Daoy (cell line): Measurements from ENCODE around the gene ARPC5L. TPM values are rescaled to one million over a fixed set of nuclear protein-coding genes. Genes with fewer than 3 reads are reported as not detected.
"Not testable (repeated sequence)": the region's sequence is repeated elsewhere in the genome, so short reads cannot be mapped to it uniquely, and the experiment has no call there.

Experiments used
- DNase-seq: peaks from one replicate; pipeline ENCODE4 v3.0.0-alpha.2; 2015; ENCODE audit warnings: low read depth
- total RNA-seq: library from RNA; depleted of rRNA; stranded (reverse); fragments of >200 nt; shearing (Covaris generic); gene quantifications from 2 replicates; pipeline ENCODE4 v1.2.3, GENCODE V29; 2014; rRNA removed

ARPC5L gene
- total RNA-seq, 1 experiment from 2014 or later: 52.8 TPM

- DNase-seq: no peak
These were observed 28.2 kb downstream of the ARPC5L start for GRCh38 chr9:124890179-124890578.

DNA sequence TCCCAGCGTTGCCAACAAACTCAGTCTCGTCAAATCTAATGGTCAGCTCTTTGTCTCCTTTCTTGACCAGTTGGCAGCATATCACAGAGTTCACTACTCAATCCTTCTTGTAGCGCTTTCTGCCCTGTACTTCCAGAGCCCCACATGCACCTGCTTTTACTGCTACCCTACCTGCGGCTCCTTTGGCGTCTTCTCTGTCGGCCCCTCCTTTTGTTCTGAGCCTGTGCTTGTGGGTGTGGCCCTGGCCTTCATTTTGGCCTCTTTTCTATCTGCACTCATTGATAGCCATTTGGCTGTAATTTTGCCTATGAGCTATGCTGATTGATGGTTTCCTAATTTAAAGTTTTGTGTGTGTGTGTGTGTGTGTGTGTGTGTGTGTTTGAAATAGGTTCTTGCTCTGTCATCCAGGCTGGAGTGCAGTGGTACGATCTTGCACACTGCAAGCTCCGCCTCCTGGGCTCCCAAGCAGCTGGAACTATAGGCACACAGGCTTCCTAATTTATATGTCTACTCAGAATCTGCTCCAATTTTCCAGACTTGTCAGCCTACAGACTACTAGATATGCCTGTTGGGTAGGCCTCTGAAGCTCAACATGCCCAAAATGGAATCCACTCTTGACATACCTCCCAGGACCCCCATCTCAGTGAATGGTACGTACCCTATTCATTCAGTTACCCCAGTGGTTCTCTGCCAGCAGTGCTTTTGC, 32.3 kb downstream of the ARPC5L start:
- no peak for DNase-seq

DNA sequence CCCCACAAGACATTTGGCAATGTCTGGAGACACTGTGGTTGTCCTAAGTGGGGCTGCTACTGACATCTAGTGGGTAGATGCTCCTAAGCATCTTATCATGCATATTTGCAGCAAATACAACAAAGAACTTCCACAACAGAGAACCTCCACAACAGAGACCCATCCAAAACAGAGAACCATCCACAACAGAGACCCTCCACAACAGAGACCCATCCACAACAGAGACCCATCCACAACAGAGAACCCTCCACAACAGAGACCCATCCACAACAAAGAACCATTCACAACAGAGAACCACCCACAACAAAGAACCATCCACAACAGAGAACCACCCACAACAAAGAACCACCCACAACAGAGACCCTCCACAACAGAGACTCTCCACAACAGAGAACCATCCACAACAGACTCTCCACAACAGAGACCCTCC, 32.8 kb downstream of the ARPC5L start:
- no peak for DNase-seq

DNA sequence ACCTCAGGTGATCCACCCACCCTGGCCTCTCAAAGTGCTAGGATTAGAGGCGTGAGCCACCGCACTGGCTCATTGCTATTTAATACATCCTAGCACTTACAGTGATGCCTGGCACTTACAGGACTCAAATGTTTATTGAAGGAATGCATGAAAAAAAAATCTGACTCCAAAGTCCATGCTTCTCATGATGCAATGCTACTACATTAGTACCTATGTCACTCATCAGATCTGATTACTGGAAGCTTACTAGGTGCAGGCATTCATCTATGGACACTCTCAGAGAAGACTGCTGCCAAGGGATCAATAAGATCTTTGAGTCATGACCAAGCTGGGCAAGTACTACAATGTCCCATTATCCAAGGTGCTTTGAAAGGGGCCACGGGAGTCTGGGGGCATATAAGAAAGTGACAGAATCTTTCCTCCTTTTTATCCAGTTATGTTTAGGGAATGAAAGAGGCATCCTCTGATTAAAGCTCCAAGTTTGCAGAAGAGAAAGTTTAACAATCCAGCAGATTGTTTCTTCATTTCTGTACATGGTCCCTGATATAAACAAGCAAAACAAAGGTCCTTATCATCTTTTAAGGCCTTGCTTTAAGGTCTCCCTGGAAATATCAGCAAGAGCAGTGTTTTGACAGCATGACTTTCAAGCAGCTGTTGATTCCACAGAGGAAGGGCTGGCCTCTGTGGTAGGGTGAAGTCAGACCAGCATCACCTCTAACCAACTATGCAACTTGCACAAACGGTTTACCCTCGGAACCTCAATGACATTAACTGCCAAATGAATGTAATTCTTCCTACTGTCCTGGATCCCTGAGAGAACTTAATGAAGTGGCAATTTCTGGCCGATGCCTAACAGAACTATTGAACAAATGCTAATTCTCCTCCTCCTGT, 35.9 kb downstream of the ARPC5L start:
- no peak for DNase-seq

- no peak for DNase-seq
These were observed 37.9 kb downstream of the ARPC5L start for GRCh38 chr9:124899845-124900244.

GRCh38 chr9:124906966-124907365, 45.0 kb downstream of the ARPC5L start:
- no peak for DNase-seq

GRCh38 chr9:124908098-124908497, 46.2 kb downstream of the ARPC5L start:
- DNase-seq: no peak

DNA sequence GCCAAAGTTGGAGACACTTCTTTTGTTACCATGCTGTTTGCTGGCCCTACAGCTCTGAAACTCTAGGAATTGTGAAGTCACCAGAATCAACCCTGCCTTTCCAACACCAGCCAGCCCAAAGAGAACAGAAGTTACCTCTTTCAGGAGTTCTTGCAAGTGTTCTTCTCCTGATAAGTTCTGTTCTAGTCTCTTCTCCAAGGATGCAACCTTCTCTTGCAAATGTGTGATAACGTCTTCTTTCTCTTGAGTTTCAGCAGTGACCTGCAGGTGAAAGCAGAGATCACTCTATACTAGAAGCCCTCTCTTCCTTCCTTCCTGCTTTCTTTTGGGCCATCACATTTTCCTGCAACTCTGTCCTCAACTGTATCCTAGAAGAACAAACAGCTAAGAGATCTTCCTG, 49.8 kb downstream of the ARPC5L start:
- DNase-seq: no peak

DNA sequence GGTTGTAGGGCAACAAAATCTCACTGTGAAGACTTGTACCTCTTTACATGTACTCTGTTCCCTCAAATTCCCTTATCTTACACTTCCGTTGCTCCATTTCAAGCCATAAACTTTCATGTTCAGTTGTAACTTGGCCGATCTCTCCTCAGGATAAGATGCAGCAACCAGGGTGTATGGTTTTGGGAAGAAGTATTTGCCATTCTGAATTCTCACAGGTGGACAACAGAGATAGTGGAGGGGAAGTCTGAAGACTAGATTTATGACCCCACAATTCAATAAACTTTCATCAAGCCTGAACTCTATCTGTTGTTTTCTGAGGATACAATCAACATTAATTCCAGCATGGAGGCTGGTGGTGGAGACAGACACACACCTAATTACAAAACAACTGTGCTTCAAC, 51.4 kb downstream of the ARPC5L start:
- no peak for DNase-seq

GRCh38 chr9:124914753-124915405, 52.9 kb downstream of the ARPC5L start:
- DNase-seq: no peak

DNA sequence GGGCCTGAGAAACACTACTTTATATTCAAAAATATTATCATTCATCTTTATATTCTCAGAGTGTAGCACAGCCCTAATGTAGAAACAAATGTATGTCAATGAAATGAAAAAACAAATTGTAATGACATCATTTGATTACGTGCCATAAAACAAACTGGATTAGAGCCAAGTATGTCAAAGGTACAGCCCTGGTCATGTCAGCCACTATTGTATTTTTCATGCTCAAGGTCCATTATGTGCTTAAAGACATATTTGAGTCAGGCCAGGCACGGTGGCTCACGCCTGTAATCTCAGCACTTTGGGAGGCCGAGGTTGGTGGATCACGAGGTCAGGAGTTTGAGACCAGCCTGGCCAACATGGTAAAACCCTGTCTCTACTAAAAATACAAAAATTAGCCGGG, 58.5 kb downstream of the ARPC5L start:
- DNase-seq: not testable (repeated sequence)

Other genes starting within 250 kb of the ARPC5L start
- 1.3 and 5.1 TPM in 2 replicates for gene NR6A1, start 90.8 kb upstream of the ARPC5L start, total RNA-seq
- 3.9 and 5.7 TPM in 2 replicates for gene OLFML2A, start 85.0 kb upstream of the ARPC5L start, total RNA-seq
- 0.12 TPM in 1 of 2 replicates, not detected in the other for gene WDR38, start 8.7 kb upstream of the ARPC5L start, total RNA-seq
- 4,733 and 5,328 TPM in 2 replicates for gene RPL35, start 173 bp upstream of the ARPC5L start, total RNA-seq
- gene GOLGA1, start 79.0 kb downstream of the ARPC5L start, total RNA-seq: 17.2 and 23.2 TPM in 2 replicates